LNCaP clone FGC (cell line): ENCODE measurements around the gene SRGAP1.
"Not testable (repeated sequence)": the region's sequence is repeated elsewhere in the genome, so short reads cannot be mapped to it uniquely, and the experiment has no call there.

ENCODE experiments used
- DNase-seq: peaks from one replicate; pipeline ENCODE4 v3.0.0-alpha.2; 2011; ENCODE audit warnings: low read depth
- H3K4me3 ChIP-seq: 2 replicates; pipeline ENCODE4 v1.5.1; 2011; ENCODE audit warnings: mild to moderate bottlenecking, low read depth, low read length, control low read depth
- CTCF ChIP-seq: IDR thresholded peaks from 2 replicates; pipeline ENCODE4 v1.5.1; 2012; ENCODE audit warnings: mild to moderate bottlenecking; ENCODE audit not compliant: control insufficient read depth, insufficient read depth; ENCODE audit errors: extremely low read depth

The SRGAP1 gene

GRCh38 chr12:64008596-64008995 lies 164.1 kb downstream of the SRGAP1 start:
- no peak for TF ChIP-seq CTCF
- no peak overlapping the region for H3K4me3 ChIP-seq
- no peak for DNase-seq

- no peak overlapping the region for H3K4me3 ChIP-seq
- TF ChIP-seq CTCF: no peak
- DNase-seq: no peak
These were observed 165.0 kb downstream of the SRGAP1 start for GRCh38 chr12:64009321-64010068.

- no peak for DNase-seq
- no peak overlapping the region for H3K4me3 ChIP-seq
- TF ChIP-seq CTCF: no peak
These were observed 165.7 kb downstream of the SRGAP1 start for GRCh38 chr12:64010069-64010686.

- TF ChIP-seq CTCF: no peak
- DNase-seq: no peak
- H3K4me3 ChIP-seq: no peak overlapping the region
These were observed 172.0 kb downstream of the SRGAP1 start for GRCh38 chr12:64016521-64016920.

GRCh38 chr12:64018116-64018515 lies 173.6 kb downstream of the SRGAP1 start:
- not testable (repeated sequence) for H3K4me3 ChIP-seq, DNase-seq

- no peak for DNase-seq
- H3K4me3 ChIP-seq: no peak overlapping the region
- TF ChIP-seq CTCF: no peak
These were observed 174.0 kb downstream of the SRGAP1 start for GRCh38 chr12:64018524-64018923.

- TF ChIP-seq CTCF: no peak
- H3K4me3 ChIP-seq: no peak overlapping the region
- DNase-seq: no peak
These were observed 174.6 kb downstream of the SRGAP1 start for GRCh38 chr12:64019101-64019500.
